Thyroid gland (tissue), 4 donors: ENCODE measurements around the gene CLDN1. TPM values are rescaled to one million over a fixed set of nuclear protein-coding genes. Genes with fewer than 3 reads are reported as not detected.

Experiments
- DNase-seq, 2 donors: peaks; one replicate each; pipeline ENCODE4 v3.0.0-alpha.2; 2019
- H3K27ac ChIP-seq, 3 donors: fragments of 200-600 bp; sonication (generic); 1 replicate in 2 of 3; 2 replicates in 1 of 3; pipeline ENCODE4 v1.5.1; 2016 to 2019; ENCODE audit warnings: mild to moderate bottlenecking in 1 of 3, moderate library complexity in 1 of 3
- H3K27me3 ChIP-seq: fragments of 200-600 bp; sonication (generic); one replicate; pipeline ENCODE4 v1.5.1; 2019
- H3K36me3 ChIP-seq, 2 donors: fragments of 200-600 bp; sonication (generic); one replicate each; pipeline ENCODE4 v1.5.1; 2016 to 2019
- H3K4me1 ChIP-seq, 2 donors: fragments of 200-600 bp; sonication (generic); one replicate each; pipeline ENCODE4 v1.5.1; 2017 to 2019
- H3K4me3 ChIP-seq, 3 donors: fragments of 200-600 bp; sonication (generic); replicated peaks in 1 of 3; 1 replicate in 2 of 3; 2 replicates in 1 of 3; pipeline ENCODE4 v1.5.1; 2016; ENCODE audit warnings: mild to moderate bottlenecking in 1 of 3
- H3K9me3 ChIP-seq: fragments of 200-600 bp; sonication (generic); one replicate; pipeline ENCODE4 v1.5.1; 2017
- POLR2A ChIP-seq, 2 donors: fragments of 450-650 bp; IDR thresholded peaks; one replicate each; pipeline ENCODE4 v1.6.1; 2017; ENCODE audit warnings: antibody characterized with exemption in 2 of 2, mild to moderate bottlenecking in 2 of 2, moderate library complexity in 1 of 2
- WGBS, 2 donors: methylation state at CpG; one replicate each; pipeline ENCODE4 v1.1.5; 2017; 5-methylcytosine and 5-hydroxymethylcytosine counted together
- intact Hi-C: fragments of 100-400 bp; cut with DNase I; formaldehyde crosslinking; loops from one replicate; pipeline ENCODE4 v1.15.1; 2023
- total RNA-seq, 4 donors: library from RNA; depleted of rRNA; stranded (reverse); fragments of >200 nt; gene quantifications; one replicate each; pipeline ENCODE4 v1.2.3, GENCODE V29; 2016
- TF ChIP-seq, protein P1 (sequence below), 6 experiments: fragments of 200-600 bp in 3 of 6; fragments of 450-650 bp in 3 of 6; sonication (generic) in 3 of 6; IDR thresholded peaks; one replicate each; pipeline ENCODE4 v1.5.1; 2016 to 2019; ENCODE audit warnings: antibody characterized with exemption in 6 of 6, mild to moderate bottlenecking in 2 of 6, inconsistent platforms in 1 of 6, moderate library complexity in 1 of 6

Gene CLDN1
- total RNA-seq, 4 donors from 2014 or later = 5.1 to 29.2 (median 8.5) TPM

- H3K36me3 ChIP-seq = no peaks in the 10 kb centered on the region
- intact Hi-C loops = no loop called here
- H3K4me3 ChIP-seq = no peak overlapping the region
- no peak for TF ChIP-seq POLR2A (IDR thresholded peaks at IDR 0.05)
- TF ChIP-seq, protein P1, sequence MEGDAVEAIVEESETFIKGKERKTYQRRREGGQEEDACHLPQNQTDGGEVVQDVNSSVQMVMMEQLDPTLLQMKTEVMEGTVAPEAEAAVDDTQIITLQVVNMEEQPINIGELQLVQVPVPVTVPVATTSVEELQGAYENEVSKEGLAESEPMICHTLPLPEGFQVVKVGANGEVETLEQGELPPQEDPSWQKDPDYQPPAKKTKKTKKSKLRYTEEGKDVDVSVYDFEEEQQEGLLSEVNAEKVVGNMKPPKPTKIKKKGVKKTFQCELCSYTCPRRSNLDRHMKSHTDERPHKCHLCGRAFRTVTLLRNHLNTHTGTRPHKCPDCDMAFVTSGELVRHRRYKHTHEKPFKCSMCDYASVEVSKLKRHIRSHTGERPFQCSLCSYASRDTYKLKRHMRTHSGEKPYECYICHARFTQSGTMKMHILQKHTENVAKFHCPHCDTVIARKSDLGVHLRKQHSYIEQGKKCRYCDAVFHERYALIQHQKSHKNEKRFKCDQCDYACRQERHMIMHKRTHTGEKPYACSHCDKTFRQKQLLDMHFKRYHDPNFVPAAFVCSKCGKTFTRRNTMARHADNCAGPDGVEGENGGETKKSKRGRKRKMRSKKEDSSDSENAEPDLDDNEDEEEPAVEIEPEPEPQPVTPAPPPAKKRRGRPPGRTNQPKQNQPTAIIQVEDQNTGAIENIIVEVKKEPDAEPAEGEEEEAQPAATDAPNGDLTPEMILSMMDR (IDR thresholded peaks at IDR 0.05) = no peak
- no peaks in the 10 kb centered on the region for H3K27me3 ChIP-seq
- peaks cover 0 to 10% of the 10 kb centered on the region in 2 donors for H3K4me1 ChIP-seq
- no peaks in the 10 kb centered on the region for H3K9me3 ChIP-seq
- WGBS, 2 donors = 58 to 64% methylated on average over 5 of the region's 5 CpGs
- no peak for DNase-seq
- no peak overlapping the region for H3K27ac ChIP-seq
These were observed 3.6 kb downstream of the CLDN1 start for GRCh38 chr3:190318666-190319065.

- Histone ChIP-seq H3K36me3 (no peaks in the 10 kb centered on the region), H3K27me3 (no peaks in the 10 kb centered on the region), H3K27ac (no peak overlapping the region), H3K9me3 (no peaks in the 10 kb centered on the region), H3K4me3 (no peak overlapping the region), H3K4me1 (no peaks in the 10 kb centered on the region)
- WGBS, 2 donors = 69 to 90% methylated on average over 1 of the region's 1 CpG
- DNase-seq = no peak
- TF ChIP-seq, protein P1 (IDR thresholded peaks at IDR 0.05) = no peak
- TF ChIP-seq POLR2A (IDR thresholded peaks at IDR 0.05) = no peak
- intact Hi-C loops = no loop called here
These were observed 7.5 kb downstream of the CLDN1 start for GRCh38 chr3:190314741-190315140.

DNA sequence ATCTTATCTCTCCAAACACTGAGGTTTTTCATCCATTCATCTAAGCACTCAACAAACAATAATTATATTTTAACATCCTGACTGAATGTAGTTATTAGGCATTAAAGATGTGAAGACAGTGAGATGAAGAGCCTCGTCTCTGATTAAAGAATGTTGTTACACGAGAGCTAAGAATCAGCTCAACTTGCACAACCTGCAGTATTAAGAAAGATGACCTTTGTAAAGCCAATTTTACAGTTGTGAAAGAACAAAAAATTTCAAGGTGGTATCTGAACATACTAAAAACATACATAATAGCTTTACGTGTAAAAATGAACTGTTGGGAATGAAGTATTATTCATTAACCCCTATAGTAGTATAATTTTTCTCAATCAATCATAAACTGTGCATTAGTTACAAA, 12.8 kb downstream of the CLDN1 start:
- Histone ChIP-seq H3K4me1 (no peaks in the 10 kb centered on the region), H3K9me3 (no peaks in the 10 kb centered on the region), H3K36me3 (no peaks in the 10 kb centered on the region), H3K27ac (no peak overlapping the region), H3K27me3 (no peaks in the 10 kb centered on the region), H3K4me3 (no peak overlapping the region)
- intact Hi-C loops = no loop called here
- DNase-seq = no peak
- WGBS, 2 donors = 59 to 76% methylated on average over 3 of the region's 3 CpGs
- TF ChIP-seq, protein P1 (IDR thresholded peaks at IDR 0.05) = no peak
- no peak for TF ChIP-seq POLR2A (IDR thresholded peaks at IDR 0.05)

GRCh38 chr3:190308154-190308553, 14.1 kb downstream of the CLDN1 start:
- intact Hi-C loops = no loop called here
- no peak for DNase-seq
- TF ChIP-seq, protein P1 (IDR thresholded peaks at IDR 0.05) = no peak
- TF ChIP-seq POLR2A (IDR thresholded peaks at IDR 0.05) = no peak
- Histone ChIP-seq H3K27me3 (no peaks in the 10 kb centered on the region), H3K4me1 (no peaks in the 10 kb centered on the region), H3K4me3 (no peak overlapping the region), H3K27ac (no peak overlapping the region), H3K36me3 (no peaks in the 10 kb centered on the region), H3K9me3 (no peaks in the 10 kb centered on the region)
- 96% methylated on average over 5 of the region's 5 CpGs for WGBS, 2 donors

GRCh38 chr3:190307164-190307545, 15.1 kb downstream of the CLDN1 start:
- DNase-seq = no peak
- Histone ChIP-seq H3K4me1 (no peaks in the 10 kb centered on the region), H3K4me3 (no peak overlapping the region), H3K9me3 (no peaks in the 10 kb centered on the region), H3K27ac (no peak overlapping the region), H3K36me3 (no peaks in the 10 kb centered on the region), H3K27me3 (no peaks in the 10 kb centered on the region)
- intact Hi-C loops = no loop called here
- 79 to 80% methylated on average over 1 of the region's 1 CpG for WGBS, 2 donors
- TF ChIP-seq, protein P1 (IDR thresholded peaks at IDR 0.05) = no peak
- no peak for TF ChIP-seq POLR2A (IDR thresholded peaks at IDR 0.05)
